HEK293 (cell line): ENCODE data around the gene RBBP8.

Source experiments
- YY1 ChIP-seq: fragments of 450-650 bp; formaldehyde crosslinking; IDR thresholded peaks from 2 replicates; pipeline ENCODE4 v1.5.1; 2018; ENCODE audit warnings: missing biosample characterization, missing genetic modification characterization
- ZNF324 ChIP-seq: fragments of 450-650 bp; formaldehyde crosslinking; IDR thresholded peaks from 2 replicates; pipeline ENCODE4 v1.5.1; 2016; ENCODE audit warnings: missing biosample characterization, missing genetic modification characterization

DNA sequence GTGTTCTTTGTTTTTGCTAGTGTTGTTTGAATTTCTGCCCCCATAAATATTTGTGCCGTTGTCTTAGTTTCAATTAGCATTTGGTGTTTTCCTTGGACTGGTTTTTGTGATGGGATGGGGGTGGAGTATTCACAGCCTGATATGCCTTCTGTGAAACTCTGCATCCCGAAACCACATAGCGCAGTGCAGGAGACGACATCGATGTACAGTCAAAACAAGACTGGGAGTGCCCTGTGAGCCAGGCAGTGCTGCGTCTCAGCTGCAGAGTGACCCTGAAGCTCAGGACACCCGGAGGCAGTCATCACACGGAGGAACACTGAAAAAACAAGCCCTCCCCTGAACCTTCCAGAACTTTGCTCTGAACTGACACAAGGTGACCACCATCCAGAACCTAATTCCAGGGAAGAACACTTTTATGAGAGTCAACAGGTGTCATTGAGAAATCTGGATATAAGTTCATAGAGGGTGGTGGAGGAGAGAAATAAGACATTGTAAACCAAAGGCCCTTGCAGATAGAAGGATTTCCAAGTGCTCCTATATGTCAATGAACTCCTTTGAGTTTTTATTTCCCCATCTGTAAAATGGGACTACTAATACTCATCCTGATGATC, 141.0 kb downstream of the RBBP8 start:
- TF ChIP-seq YY1 (no peak), ZNF324 (tag by site-specific recombination) (no peak)
